DLD1 (cell line): Measurements from ENCODE around the gene SLC41A3.
"Not testable (repeated sequence)": the region's sequence is repeated elsewhere in the genome, so short reads cannot be mapped to it uniquely, and the experiment has no call there.

Experiments used
- in situ Hi-C: cut with HindIII; loops from 2 replicates; pipeline ENCODE4 v1.10.0; 2017; ENCODE audit warnings: low sequenced_read_pairs

The SLC41A3 gene

DNA sequence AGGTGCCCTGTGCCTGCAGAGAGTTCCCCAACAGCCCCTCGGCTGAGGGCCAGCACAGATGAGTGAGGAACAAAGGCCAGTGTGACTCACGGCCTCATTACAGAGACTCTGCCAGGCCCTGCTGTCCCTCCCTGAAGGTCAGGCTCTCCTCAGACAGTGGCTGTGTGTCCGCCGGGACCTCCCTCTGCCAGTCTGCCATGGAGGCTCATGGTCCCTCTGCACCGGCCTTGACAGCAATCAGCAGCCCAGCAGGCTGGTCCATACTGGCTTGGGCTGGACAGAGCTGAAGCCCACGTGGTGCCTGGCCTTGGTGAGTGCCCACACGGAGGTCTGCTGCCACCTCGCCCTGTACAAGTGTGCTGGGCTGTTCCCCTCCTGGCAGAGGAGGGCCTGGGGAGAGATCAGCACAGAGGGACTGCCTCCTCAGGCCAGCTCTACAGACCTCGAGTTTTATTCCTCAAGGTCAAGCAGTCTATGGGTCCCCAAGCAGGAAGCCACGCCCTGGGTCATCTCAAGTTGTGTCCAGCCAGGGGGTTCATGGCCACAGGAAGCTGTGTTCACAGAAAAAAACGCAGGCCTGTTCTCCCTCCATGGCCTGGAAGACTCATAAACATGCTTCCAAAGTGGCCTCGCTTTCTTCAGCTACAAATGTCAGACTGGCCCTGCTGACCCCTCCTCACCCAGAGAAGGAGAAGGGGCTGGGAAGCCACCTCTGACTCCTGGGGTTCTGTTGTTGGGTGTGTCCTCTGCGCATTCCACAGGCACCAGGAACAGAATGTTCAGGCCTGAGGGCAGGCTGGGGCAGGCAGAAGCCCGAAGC is 27.0 kb downstream of the SLC41A3 start:
- in situ Hi-C loops: no loop called here

DNA sequence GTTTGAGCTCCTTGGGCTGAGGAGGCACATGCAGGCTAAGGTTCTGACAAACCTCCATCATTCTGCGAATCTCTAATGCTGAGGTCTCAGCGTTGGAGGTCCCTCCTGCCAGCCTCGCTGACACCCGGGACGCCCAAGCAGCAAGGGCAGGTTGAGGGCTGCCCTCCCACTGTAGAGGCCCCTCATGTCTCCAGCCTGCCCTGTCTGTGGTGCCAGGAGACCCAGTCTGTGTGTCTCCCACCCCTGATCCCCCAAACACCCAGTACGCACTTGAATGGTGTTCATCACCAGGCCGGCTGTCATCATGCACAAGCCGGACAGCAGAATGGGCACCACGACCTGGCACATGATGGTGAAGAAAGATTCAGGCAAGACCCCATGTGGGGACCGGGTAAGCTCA is 27.8 kb downstream of the SLC41A3 start:
- in situ Hi-C loops: no loop called here

- in situ Hi-C loops: no loop called here
These were observed 29.1 kb downstream of the SLC41A3 start for GRCh38 chr3:126054870-126055269.

GRCh38 chr3:126053949-126054569 is 29.9 kb downstream of the SLC41A3 start:
- in situ Hi-C loops: no loop called here

- in situ Hi-C loops: no loop called here
These were observed 30.4 kb downstream of the SLC41A3 start for GRCh38 chr3:126053513-126053912.

GRCh38 chr3:126052196-126053058 is 31.5 kb downstream of the SLC41A3 start:
- in situ Hi-C loops: no loop called here

GRCh38 chr3:126051741-126052140 is 32.2 kb downstream of the SLC41A3 start:
- in situ Hi-C loops: no loop called here

DNA sequence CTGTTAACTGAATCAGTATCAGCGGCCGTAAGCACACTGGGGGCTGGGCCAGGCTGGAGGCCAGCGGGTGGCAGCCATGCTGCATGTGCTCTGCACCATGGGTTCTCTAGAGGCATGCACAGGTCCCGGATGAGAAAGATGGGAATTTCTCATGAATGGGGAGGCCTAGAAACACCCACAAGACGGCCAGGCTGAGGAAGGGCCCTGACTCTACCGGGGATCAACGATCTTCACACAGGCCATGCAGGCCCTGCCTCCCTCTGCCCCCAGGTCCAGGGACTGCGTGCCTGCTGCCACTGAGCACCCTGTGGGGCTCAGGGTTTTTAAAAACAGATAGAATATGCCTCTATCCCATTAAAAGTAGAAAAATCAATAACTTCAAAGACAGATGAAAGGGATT is 32.7 kb downstream of the SLC41A3 start:
- in situ Hi-C loops: no loop called here

GRCh38 chr3:126050626-126051025 is 33.3 kb downstream of the SLC41A3 start:
- in situ Hi-C loops: no loop called here

DNA sequence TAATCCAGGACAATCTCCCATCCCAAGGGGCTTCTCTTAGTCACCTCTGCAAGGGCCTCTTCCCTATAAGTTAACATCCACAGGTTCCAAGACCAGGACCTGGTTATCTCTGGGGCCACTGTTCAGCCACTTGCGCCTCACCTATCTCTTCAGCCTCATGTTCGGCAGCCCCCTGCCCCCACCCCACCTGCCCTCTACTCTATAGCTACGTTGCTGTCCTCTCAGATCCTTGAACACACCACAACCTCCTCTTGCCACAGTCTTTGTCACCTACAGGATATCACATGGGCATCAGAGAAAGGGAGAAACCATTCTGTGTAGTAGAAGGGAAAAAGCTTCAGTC is 33.9 kb downstream of the SLC41A3 start:
- in situ Hi-C loops: no loop called here

DNA sequence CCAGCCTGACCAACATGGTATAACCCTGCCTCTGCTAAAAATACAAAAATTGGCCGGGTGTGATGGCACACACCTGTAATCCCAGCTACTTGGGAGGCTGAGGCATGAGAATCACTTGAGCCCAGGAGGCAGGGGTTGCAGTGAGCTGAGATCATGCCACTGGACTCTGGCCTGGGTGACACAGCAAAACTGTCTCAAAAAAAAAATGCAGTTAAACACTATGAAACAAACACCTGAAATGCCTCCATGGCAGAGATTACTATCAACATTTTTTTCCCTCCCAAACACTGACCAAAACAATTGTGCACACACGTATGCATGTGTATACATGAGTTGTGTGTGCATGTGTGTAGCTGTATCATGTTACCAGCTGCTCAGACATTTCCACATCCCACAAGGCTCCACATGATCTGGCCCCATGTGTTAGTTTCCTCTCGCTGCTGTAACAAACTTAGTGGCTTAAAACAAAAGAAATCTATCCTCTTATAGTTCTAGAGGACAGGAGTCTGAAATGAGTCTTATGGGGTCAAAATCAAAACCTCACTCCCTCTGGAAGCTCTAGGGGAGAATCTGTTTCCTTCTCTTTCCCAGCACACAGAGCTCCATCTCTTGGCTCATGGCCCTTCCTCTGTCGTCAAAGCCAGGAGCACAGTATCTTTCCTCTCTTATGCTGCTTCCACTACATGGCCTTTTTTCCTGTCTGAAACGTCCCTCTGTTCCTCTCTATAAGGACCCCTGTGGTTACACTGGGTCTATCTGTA is 34.5 kb downstream of the SLC41A3 start:
- in situ Hi-C loops: no loop called here

DNA sequence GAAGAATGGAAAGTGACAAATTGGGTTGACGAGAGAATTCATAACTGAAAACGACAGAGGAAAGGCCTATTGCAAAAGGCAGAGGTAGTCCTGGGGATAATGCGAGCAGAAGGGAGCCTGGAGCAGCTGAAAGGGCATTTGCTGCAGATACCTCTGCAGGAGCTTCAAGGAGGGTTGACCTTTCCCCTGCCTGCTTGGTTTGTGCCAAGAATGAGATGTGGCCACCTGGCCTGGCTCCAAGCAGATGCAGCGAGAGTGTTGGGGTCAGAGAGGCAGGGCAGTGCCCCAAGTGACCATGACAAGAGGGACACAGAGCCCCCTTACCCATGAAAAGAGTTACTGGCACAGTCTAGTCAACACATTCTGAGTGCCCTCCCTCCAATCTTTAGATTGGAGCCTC is 43.5 kb downstream of the SLC41A3 start:
- in situ Hi-C loops: no loop called here

GRCh38 chr3:126039870-126040269 is 44.1 kb downstream of the SLC41A3 start:
- in situ Hi-C loops: no loop called here

- in situ Hi-C loops: not testable (repeated sequence)
These were observed 45.1 kb downstream of the SLC41A3 start for GRCh38 chr3:126038791-126039190.

- in situ Hi-C loops: no loop called here
These were observed 47.8 kb downstream of the SLC41A3 start for GRCh38 chr3:126036056-126036549.

DNA sequence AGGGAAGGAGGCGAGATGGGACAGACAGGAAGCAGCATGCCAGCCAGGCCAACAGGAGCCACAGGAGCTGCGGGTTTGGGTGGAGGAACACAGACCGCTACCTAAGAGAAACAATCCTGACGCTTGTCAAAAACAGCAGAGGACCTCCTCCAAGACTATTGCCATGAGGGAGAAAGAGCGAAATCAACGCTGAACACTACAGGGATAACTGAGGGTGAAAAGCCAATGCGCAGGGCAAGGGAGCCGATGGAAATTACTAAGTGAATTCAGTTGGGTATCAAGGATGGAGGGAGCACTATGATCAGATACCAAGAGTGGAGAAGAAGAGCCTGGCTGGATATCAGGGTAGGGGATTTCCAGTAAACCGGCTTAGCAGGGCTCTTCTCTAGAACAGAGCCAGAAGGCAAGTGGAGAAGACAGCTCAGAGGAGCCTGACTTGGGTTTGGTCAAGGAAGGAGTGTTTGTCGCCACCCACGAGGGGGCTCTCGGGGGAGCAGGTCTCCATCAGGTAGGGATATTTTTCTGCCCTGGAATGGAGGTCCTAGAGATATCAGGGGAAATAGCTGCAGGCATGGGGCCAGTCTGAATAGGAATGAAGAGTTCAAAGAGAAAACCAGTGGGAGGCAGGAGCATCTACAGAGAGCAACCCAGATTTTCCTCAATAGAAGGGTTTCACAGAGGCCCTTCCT is 48.4 kb downstream of the SLC41A3 start:
- in situ Hi-C loops: no loop called here

DNA sequence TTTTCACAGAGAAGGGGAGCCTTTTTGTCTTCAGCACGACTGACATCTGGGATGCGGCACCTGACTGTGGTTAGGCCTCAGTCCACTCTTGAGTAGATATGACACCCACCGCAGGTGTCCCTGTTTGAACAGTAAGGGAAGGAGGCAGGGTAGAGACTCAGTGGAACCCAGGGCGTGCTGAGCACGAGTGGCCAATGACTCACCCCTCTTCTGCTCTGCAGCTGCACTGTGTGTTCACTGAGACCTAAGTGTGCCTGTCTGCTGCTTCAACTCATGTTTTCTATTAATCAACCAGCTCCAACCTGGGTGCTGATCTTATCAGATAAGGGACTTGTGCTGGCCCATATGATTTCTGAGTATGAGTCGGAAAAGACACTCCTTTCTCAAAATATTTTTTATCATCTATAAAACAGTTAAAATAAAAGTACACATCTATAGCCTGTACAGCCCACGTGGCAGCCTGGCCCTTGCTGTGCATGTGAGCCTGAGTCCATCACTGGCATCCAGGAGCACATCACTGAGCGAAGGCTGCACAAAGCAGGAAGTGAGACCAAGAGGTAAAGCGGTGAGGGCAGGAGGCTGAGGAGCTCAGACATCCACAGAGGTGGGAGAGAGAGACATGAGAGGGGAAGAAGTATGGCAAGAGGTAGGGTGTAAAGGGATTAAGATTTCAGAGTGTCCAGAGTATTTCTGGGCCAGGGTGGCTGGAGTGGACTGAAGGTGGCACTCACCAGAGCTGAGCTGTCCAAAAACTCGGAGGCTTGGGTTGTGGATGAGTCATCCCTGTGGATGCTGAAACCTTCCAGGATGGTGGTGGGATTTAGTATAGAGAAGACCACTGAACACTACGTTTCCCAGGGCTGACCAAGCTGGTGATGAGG is 49.2 kb downstream of the SLC41A3 start:
- in situ Hi-C loops: no loop called here

DNA sequence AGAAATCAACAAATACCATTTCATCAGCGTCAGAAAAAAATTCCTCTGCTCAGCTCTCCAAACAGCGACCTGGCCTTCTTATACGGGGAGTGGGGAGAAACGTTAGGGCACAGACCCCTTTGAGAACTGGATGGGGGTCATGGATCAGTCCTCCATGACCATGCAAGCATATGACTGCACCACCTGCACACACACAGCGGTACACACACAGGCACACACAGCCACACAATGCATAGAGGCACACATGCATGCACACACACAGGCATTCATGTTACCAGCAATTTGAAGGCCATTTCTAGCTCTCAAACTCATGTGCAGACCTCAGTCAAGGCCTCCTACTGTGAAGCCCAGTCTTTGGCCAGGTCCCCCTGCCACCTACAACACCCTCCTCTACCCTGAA is 50.2 kb downstream of the SLC41A3 start:
- in situ Hi-C loops: no loop called here

- in situ Hi-C loops: no loop called here
These were observed 50.7 kb downstream of the SLC41A3 start for GRCh38 chr3:126033051-126033745.
